NCI-H226 (cell line): ENCODE data around the gene KCNK4.
A peak's percentile ranks its signal among the peaks of the same experiment; 100 is the strongest.
"Not testable (repeated sequence)": the region's sequence is repeated elsewhere in the genome, so short reads cannot be mapped to it uniquely, and the experiment has no call there.

Experiments used
- DNase-seq: peaks from one replicate; pipeline ENCODE4 v3.0.0-alpha.2; 2015

The KCNK4 gene

DNA sequence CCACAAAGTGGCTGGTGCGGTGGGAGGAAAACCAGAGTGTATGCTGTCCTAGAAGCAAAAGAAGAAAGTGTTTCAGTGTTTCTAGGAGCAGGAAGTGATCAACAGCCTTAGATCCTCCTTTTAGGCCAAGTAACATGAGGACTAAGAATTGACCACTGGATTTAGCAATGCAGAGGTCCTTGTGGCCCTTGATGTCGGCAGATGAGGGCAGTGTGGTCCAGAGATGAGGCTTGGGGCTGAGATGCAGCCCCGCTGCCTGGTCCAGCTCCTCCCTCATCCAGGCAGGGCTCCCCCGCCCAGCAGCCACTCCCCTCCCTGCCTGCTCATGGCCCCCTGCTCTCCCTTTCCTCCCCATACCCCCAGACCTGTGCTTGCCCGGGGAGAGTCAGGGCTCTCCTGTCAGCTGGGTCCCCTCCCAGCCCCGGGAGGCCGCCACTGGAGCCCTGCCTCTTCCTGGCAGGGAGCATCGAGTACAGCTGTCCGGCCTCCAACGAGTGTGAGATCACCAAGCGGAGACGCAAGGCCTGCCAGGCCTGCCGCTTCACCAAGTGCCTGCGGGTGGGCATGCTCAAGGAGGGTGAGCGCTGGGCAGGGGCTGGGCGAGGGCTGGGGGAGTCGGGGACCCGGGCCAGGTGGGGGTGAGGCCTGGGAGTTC is 22.5 kb downstream of the KCNK4 start:
- DNase-seq = no peak

DNA sequence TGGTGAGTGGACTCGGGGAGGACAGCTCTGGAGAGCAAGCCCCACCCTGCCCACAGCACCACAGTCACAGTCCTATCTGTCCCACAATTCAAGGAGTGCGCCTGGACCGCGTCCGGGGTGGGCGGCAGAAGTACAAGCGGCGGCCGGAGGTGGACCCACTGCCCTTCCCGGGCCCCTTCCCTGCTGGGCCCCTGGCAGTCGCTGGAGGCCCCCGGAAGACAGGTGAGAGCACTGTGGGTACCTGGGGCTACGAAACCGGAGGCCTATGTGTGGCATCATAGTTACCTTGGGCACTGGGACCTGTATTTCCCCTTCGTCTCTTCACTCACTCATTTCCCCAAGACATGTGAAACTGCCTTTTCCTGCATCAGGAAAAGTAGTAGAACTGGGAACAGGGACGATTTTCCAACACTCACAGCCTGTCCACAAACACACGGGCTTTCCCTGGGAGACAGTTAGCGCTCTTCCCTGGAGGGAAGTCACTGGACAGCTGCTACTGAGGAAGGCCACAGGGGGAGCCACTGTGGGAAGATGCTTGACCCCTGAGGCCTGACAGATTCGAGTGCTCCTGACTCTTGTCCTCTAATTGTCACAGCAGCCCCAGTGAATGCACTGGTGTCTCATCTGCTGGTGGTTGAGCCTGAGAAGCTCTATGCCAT is 23.2 kb downstream of the KCNK4 start:
- DNase-seq = no peak

DNA sequence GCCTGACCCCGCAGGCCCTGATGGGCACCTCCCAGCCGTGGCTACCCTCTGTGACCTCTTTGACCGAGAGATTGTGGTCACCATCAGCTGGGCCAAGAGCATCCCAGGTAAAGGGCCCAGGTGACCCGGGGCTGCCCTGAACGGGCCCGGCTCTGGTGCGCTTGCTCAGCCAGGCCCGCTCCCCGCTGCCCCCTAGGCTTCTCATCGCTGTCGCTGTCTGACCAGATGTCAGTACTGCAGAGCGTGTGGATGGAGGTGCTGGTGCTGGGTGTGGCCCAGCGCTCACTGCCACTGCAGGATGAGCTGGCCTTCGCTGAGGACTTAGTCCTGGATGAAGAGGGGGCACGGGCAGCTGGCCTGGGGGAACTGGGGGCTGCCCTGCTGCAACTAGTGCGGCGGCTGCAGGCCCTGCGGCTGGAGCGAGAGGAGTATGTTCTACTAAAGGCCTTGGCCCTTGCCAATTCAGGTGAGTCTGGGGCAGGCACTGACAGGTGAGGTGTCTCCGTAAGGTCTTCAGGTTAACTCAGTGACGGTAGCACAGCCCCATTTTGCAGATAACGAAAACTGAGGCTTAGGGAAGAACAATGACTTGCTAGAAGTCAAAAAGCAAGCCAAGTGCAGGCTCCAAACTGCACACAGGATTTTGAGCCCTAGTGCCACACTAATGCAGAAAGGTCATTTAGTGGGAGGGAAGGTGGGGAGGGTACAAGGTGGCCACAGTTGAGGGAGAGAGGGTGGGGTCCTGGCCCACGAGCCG is 23.9 kb downstream of the KCNK4 start:
- DNase-seq = no peak

DNA sequence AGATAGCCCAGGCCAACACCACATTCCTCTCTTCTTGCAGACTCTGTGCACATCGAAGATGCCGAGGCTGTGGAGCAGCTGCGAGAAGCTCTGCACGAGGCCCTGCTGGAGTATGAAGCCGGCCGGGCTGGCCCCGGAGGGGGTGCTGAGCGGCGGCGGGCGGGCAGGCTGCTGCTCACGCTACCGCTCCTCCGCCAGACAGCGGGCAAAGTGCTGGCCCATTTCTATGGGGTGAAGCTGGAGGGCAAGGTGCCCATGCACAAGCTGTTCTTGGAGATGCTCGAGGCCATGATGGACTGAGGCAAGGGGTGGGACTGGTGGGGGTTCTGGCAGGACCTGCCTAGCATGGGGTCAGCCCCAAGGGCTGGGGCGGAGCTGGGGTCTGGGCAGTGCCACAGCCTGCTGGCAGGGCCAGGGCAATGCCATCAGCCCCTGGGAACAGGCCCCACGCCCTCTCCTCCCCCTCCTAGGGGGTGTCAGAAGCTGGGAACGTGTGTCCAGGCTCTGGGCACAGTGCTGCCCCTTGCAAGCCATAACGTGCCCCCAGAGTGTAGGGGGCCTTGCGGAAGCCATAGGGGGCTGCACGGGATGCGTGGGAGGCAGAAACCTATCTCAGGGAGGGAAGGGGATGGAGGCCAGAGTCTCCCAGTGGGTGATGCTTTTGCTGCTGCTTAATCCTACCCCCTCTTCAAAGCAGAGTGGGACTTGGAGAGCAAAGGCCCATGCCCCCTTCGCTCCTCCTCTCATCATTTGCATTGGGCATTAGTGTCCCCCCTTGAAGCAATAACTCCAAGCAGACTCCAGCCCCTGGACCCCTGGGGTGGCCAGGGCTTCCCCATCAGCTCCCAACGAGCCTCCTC is 24.8 kb downstream of the KCNK4 start:
- not testable (repeated sequence) for DNase-seq

DNA sequence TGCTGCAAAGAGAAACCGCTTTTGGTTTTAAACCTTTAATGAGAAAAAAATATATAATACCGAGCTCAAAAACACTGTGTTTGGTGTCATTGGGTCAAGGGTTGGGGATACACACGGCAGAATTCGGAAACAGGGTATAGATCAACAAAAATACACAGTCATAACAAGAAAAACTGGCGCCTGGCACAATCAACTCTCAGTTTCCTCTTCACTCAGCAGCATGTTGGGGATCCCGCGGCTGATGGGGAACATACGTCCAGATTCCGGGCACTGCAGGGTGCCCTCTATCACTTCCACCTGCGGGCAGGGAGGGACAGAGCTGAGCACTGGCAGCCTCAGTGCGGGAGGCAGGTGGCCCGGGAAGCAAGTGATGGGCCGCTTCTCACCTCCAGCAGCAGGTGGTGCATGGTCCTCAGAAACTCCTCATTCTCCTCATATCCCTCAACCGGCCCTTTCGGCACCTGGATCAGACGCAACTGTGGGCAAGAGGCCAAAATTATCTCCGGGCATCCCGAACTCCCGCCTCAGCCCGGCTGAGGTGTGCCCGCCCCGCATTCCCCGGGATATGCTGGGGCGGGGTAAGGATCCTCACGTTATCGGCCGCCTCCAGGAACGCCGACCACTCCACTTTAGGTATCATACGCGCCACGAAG is 25.7 kb downstream of the KCNK4 start:
- peak; percentile 57 for DNase-seq

DNA sequence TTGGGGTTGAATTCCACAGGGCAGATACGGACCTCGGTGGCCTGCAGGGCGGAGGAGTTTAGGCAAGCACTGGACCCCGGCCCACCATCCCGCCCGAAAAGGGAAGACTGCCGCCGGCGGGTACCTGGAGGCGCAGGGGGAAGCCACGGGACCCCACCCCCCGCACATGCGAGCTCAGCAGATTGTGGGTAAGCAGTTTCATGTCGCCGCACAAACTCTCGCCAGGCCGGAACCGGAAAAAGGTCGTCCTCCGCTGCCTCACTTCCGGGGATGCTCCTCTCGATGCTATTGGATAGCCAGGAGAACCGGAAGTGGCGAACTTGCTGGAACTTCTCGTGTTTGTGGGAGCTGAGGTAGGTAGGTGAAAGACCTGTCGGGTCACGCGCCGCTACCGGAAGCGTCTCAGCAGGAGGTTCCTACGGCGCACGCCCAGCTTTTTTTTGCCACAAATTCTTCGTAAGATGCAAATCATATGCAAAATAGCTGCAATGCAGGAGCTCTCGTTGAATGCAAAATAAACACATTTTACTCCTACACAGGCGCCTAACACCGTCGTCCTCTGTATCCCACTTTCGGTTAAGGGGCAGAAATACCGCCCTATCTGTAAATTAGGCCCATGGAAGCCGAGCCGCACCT is 26.3 kb downstream of the KCNK4 start, which contains the start of gene TRMT112:
Gene TRMT112, minus strand, starts transcription at position 235 of the 636 bp plus-strand sequence. Its CDS starts 33 bp downstream, at position 202.
- DNase-seq = peak; percentile 99

DNA sequence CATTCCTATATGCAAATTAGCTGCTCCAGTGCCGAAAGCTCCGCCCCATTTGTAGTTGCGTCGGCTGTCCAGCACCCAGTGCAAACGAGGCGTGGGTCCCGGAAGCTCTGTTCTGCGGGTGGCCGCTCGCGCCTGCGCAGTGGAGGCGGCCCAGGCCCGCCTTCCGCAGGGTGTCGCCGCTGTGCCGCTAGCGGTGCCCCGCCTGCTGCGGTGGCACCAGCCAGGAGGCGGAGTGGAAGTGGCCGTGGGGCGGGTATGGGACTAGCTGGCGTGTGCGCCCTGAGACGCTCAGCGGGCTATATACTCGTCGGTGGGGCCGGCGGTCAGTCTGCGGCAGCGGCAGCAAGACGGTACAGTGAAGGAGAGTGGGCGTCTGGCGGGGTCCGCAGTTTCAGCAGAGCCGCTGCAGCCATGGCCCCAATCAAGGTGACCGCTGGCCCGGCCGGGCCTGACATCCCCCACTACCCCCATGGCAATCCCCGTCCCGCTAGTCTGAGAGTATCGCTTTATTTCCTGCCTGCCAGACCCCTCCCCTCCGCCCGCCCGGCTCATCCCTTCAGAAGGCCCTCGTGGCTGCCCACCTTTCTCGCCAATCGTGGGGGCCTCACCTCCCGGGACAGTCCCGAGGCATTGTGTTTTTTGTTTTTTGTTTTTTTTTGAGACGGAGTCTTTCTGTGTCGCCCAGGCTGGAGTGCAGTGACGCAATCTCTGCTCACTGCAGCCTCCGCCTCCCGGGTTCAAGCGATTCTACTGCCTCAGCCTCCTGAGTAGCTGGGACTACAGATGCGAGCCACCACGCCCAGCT is 27.1 kb downstream of the KCNK4 start, which contains the start of gene PRDX5:
Gene PRDX5, plus strand, starts transcription at position 161 of the 805 bp plus-strand sequence. Its CDS starts 95 bp downstream, at position 256.
- DNase-seq = peak; percentile 92

DNA sequence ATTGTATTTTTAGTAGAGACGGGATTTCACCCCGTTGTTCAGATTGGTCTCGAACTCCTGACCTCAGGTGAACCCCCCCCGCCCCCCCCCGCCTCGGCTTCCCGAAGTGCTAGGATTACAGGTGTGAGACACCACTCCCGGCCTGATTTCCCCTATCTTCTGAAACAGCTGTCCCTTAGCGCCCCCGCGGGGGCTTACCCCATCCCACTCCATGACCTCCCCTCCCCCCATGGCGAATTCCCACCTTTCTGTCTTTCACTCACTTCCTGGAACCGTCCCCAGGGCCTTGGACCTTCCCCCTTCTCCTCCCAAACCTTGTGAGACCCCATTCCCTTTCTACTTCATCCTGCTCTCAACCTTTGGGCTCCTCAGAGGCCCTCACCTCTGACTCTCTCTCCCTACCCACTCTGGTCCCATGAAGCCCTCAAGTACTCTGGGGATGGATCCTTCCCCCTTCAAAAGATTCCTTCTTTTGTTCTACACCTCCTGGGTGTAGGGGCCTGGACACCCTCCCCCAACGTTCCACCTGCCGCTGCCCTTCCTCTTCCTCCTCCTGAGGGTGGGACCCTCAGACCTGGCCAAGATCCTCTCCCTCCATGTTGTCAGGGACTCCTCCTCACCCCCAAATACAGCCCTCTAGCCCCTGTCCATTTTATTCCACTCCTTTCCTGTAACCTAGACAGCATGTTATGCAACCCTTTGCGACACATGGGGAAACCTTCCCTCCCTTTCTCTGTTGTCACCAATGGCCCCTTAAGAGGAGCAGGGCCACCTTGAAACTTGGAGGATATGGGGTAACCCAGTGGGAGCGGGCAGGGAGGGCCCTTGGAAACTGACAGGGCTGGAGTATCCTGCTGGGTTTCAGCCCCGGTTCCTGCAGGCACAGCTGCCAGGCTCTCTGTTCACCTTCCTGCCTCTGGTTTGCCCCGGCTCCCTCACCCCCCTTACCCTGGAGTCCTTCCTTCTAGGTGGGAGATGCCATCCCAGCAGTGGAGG is 28.0 kb downstream of the KCNK4 start:
- DNase-seq = no peak

DNA sequence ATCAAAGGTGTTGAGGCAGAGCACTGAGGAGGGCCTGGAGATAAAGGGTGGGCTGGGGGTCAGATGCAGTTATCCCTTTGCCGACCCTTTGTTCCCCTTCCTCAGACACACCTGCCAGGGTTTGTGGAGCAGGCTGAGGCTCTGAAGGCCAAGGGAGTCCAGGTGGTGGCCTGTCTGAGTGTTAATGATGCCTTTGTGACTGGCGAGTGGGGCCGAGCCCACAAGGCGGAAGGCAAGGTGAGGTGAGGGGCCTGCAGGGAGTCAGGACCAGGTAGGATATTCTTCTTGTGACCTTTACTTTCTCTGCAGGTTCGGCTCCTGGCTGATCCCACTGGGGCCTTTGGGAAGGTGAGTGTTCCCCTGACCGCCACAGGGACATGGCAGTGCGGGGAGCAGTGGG is 29.5 kb downstream of the KCNK4 start:
- no peak for DNase-seq

DNA sequence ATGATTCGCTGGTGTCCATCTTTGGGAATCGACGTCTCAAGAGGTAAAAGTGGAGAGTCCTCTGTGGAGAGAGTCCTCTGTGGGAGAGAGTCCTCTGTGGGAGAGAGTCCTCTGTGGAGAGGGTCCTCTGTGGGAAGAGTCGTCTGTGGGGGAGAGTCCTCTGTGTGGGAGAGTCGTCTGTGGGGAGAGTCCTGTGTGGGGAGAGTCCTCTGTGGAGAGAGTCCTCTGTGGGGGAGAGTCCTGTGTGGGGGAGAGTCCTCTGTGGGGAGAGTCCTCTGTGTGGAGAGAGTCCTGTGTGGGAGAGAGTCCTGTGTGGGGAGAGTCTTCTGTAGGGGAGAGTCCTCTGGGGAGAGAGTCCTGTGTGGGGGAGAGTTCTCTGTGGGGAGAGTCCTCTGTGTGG is 29.9 kb downstream of the KCNK4 start:
- no peak for DNase-seq

DNA sequence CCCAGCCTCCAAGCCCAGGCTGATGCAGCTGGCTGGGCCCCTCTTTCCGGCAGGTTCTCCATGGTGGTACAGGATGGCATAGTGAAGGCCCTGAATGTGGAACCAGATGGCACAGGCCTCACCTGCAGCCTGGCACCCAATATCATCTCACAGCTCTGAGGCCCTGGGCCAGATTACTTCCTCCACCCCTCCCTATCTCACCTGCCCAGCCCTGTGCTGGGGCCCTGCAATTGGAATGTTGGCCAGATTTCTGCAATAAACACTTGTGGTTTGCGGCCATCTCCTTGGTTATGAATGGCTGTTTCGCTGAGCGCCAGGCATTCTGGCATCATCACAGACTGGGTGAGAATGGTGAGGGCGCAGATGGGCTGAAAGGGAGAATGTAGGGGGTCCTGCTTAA is 30.4 kb downstream of the KCNK4 start:
- peak; percentile 87 for DNase-seq

DNA sequence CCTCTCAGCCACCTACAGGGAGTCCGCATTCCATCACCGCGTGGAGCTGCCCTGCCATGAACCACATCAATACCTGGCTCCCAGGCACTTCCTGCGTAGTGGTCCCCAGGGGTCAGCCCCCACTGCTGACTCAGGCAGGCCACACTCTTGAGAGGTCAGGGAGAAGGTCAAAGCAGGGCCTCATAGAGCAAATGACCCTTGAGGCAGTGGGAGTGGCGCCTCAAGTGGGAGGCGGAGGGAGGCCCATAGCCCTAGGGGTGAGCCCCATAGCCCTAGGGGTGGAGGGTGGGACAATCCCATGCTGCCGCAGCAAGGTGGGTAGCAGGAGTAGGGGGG is 31.8 kb downstream of the KCNK4 start:
- DNase-seq = peak; percentile 1

DNA sequence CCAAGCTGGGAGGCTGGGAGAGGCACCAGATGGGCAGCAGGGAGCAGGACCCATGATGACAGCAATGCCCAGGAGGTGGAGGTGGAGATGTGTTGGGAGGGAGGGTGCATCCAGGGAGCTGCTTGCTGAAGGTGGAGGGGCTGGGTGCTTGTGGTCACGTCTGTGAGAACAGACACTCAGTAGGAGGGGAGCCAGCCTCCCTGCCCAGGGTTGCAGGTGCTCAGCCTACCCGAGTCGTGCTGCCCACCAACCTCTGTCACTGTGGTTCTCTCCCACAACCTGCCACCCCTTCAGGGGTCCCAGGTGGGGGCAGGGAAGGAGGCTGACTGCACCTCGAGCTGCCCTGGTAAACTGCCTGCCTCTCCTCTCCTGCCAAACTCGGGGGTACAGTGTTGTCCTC is 32.3 kb downstream of the KCNK4 start:
- no peak for DNase-seq

DNA sequence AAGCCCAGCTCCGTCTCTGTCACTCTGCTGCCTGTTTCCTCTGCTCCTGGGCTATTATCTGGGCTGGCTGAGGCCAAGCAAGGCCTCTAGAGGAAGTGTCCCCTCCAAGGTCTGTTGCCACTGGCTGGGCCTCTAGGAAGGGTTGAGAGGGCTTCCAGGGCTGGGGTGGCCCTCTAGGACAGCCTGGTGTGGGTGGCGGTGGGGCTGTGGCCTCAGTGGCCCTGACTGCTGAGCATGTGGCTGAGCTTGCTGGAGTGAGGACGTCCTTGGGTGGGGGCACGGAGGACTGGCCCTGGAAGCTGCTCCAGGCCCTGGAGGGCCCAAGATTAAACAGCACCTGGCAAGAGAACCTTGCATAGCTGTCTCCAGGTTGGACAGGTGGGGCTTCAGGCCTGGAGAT is 32.9 kb downstream of the KCNK4 start:
- DNase-seq = not testable (repeated sequence)

DNA sequence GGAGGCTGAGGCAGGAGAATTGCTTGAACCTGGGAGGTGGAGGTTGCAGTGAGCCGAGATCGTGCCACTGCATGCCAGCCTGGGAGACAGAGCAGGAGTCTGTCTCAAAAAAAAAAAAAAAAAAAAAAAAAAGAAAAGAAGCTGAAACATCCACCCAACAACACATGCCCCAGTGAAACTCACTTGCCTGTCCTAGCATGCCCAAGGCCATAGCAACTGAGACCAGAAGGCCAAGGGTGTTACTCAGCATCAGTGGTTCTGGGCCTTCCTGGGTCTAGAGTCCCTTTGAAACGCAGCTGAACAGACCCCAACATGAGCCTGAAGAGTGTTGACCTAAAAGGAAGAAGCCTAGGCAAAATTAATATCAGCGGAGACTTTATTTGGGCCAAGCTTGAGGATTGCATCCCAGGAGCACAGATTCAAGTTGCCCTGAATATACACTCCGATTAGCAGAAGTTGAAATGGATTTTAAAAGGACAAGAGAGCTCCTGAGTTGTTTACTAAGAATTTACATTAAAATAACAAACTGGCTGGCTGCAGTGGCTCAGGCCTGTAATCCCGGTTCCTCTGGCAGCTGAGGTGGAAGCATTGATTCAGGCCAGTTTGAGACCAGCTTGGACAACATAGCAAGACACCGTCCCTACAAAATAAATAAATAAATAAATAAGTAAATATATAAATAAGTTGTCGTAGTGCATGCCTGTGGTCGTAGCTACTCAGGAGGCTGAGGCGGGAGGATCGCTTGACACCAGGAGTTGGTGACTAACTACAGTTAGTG is 33.8 kb downstream of the KCNK4 start:
- no peak for DNase-seq

DNA sequence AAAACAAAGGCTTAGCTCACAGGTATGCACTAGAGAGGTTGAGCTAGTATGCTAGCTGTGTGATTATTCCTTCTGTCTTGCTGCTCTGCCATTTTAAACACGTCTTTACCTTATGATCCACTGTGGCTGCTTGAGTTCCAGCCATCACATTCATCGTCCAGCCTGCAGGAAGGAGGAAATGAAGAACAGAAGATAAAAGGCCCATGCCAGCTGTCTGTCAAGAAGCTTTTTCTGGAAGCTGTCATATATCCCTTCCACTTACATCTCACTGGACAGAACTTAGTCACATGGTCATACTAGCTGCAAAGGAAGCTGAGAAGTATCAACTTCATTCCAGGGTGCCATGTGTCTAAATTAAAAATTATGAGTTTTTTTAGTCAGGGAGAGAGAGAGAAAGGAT is 36.3 kb downstream of the KCNK4 start:
- no peak for DNase-seq

DNA sequence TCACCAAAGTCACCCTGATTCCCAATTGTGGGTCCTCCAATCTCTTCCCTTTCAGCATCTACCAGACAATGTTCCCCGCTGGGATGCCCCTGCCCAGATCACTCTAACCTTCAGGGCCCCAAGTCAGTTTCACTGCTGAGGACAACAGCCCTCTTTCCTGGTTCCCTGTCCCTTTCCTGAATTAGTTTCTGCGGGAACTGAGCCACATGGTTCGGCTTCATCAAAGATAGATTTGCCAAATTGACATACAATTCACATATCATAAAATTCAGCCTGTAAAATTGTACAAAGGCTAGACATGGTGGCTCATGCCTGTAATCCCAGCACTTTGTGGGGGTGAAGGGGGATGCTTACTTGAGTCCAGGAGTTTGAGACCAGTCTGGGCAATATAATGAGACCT is 36.9 kb downstream of the KCNK4 start:
- no peak for DNase-seq

DNA sequence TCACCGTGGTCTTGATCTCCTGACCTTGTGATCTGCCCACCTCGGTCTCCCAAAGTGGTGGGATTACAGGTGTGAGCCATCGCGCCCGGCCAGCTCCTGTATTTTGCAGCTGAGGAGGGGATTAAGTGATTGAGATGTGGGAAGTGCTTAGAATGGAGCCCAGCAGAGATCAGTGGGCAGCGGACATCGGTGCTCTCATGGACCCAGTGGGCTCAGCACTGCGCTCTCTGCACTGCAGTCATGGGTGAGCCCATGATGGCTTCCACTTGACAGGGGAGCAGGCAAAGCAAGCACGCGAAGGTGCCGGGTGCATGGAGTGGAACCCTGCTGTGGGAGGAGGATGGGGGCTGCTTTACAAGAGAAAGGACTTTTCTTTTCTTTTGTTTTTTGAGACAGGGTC is 39.8 kb downstream of the KCNK4 start:
- DNase-seq = no peak
